B cell (primary cell): ENCODE data around the gene DAAM2.

Source experiments
- CTCF ChIP-seq: fragments of 200-600 bp; IDR thresholded peaks from one replicate; pipeline ENCODE4 v1.8.0; 2022; ENCODE audit warnings: antibody characterized with exemption, mild to moderate bottlenecking
- EZH2 ChIP-seq: IDR thresholded peaks from 2 replicates; pipeline ENCODE4 v1.6.1; 2012; ENCODE audit warnings: borderline replicate concordance, low read depth, mild to moderate bottlenecking, moderate library complexity, low read length; ENCODE audit not compliant: insufficient read depth, poor library complexity, severe bottlenecking

GRCh38 chr6:39859025-39859424 lies 66.8 kb downstream of the DAAM2 start:
- no peak for TF ChIP-seq CTCF
- TF ChIP-seq EZH2, result no peak
